ENCODE measurements around the gene STARD10. TPM values are rescaled to one million over a fixed set of nuclear protein-coding genes. Genes with fewer than 3 reads are reported as not detected.

The STARD10 gene
- total RNA-seq, 4 donors from 2014 or later: 39.1 to 103 (median 71.1) TPM

DNA sequence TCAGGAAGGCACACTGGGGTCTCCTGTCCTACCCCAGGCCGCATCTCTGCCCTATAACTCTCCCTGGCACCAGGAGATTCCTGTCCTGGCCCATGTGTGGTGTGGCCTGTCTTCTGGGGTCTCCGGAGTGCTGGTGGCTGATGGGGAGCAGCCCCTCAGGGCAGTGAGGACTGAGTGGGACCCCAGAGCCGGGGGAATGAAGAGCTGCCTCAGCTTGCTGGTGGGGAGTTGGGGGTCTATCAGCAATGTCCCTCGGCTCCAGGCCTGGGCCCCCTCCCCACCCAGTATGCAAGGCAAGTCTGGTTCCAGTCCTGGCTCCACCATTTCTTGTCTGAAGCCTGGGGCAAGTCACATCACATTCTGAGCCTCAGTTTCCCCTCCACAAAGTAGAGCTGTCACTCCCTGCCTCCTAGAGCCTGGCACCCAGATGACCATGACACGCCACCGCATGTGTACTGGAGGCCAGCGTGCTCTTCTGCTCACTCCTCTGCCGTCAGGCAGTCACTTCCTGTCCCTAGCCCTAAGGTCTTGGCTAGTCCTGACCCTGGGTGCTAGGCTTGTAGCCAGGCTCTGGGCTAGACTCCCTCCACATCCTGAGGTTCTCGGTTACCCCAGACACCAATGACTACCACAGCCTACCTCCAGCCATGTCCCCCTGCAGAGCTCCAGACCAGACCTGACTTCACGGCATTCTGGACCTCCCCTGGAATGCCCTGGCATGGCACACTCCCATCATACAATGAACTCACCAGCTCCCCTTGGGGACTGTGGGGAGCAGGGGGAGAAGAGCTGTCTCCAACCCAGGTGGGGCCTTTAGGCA, 54.4 kb downstream of the STARD10 start:
- Histone ChIP-seq H3K27ac (peak overlapping the region in 1 of 4 donors; percentile 35), H3K27me3 (no peaks in the 10 kb centered on the region), H3K4me3 (no peak overlapping the region), H3K4me1 (peaks cover 0 to 7% of the 10 kb centered on the region in 2 donors), H3K36me3 (no peaks in the 10 kb centered on the region), H3K9me3 (no peaks in the 10 kb centered on the region)
- TF ChIP-seq, protein P1, sequence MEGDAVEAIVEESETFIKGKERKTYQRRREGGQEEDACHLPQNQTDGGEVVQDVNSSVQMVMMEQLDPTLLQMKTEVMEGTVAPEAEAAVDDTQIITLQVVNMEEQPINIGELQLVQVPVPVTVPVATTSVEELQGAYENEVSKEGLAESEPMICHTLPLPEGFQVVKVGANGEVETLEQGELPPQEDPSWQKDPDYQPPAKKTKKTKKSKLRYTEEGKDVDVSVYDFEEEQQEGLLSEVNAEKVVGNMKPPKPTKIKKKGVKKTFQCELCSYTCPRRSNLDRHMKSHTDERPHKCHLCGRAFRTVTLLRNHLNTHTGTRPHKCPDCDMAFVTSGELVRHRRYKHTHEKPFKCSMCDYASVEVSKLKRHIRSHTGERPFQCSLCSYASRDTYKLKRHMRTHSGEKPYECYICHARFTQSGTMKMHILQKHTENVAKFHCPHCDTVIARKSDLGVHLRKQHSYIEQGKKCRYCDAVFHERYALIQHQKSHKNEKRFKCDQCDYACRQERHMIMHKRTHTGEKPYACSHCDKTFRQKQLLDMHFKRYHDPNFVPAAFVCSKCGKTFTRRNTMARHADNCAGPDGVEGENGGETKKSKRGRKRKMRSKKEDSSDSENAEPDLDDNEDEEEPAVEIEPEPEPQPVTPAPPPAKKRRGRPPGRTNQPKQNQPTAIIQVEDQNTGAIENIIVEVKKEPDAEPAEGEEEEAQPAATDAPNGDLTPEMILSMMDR (IDR thresholded peaks at IDR 0.05 in 4 of 5, conservative IDR thresholded peaks at IDR 0.05 in 1 of 5): no peak
- TF ChIP-seq POLR2A (IDR thresholded peaks at IDR 0.05): no peak
- intact Hi-C loops (cut with DNase I; ENCODE audit: low total_unique reads) (no loop called here), in situ Hi-C loops (cut with MboI; ENCODE audit: low sequenced_read_pairs in 4 of 4) (no loop called here)
- no peak for ATAC-seq
- DNase-seq: no peak

DNA sequence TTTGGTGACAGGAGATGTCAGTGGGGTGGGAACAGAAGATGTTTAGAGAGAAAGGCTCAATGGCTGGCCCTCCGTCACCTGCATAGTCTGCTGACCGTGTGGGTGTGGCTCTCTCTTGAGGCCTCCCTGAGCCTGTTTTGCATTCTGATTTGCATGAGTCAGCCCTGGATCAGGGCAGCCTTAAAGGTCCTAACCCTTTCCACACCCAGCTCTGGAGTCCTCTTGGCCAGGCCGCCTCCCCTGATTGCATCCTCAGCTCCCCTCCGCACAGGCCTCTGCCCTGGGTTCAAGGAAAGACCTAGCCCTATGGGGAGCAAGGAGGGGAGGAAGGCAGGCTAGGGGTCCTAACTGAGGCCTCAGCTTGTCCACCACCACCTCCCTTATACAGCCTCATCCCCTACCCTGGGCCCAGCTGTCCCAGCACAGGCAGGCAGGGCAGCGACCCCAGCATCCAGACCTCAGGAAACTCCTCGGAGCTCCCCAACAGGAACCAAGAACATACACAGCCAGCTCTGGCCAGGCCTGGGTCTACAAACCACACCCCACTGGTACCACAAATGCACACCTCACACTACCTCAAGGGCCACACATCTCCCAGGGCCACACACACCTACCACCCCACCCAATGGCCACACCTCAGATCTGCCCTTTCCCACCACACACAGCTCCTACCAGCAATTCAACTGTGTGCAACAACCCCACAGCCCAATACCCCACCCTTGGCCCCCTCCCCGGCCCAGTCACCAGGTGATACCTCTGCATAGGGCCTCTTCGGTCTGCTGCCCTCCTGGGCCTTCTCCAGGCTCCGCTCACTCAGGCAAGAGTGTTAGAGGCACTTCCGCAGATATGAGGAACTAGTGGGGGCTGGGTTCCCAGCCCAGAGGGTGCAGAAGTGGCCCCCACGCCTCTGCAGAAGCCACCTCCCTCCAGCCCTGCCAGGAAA, 55.4 kb downstream of the STARD10 start:
- peaks cover 0 to 7% of the 10 kb centered on the region in 2 donors for H3K4me1 ChIP-seq
- peak in 1 of 2 donors; percentile 52 for DNase-seq

DNA sequence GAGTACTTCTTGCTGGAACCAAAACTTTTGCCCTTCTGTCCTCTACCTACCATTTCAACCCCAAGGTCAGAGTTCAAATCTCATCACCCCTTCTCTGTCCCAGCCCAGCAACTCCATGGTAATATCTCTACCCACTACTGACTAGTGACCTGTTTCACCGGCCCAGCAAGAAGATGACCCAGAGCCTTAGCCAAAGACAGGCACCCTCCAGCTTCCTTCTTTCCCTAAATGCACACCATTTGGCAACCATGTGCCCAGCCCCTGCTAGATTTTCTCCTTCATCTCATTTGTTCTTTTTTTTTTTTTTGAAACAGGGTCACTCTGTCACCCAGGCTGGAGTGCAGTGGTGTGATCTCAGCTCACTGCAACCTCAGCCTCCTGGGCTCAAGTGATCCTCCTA, 56.5 kb downstream of the STARD10 start:
- peak overlapping the region in 2 of 4 donors; percentile 46 to 50 for H3K27ac ChIP-seq
- ATAC-seq: no peak
- in situ Hi-C loops (cut with MboI; ENCODE audit: low sequenced_read_pairs in 4 of 4) (no loop called here), intact Hi-C loops (cut with DNase I; ENCODE audit: low total_unique reads) (no loop called here)
- H3K9me3 ChIP-seq: no peaks in the 10 kb centered on the region
- no peaks in the 10 kb centered on the region for H3K27me3 ChIP-seq
- H3K36me3 ChIP-seq: no peaks in the 10 kb centered on the region
- peaks cover 0 to 6% of the 10 kb centered on the region in 2 donors for H3K4me1 ChIP-seq
- no peak overlapping the region for H3K4me3 ChIP-seq
- TF ChIP-seq, protein P1 (IDR thresholded peaks at IDR 0.05 in 4 of 5, conservative IDR thresholded peaks at IDR 0.05 in 1 of 5): no peak
- TF ChIP-seq POLR2A (IDR thresholded peaks at IDR 0.05): no peak
- no peak for DNase-seq

More for the DNA sequence above, 55.4 kb downstream of the STARD10 start:
- peak overlapping the region; percentile 18 to 50 (median 42) for H3K27ac ChIP-seq
- ATAC-seq: peak in 1 of 2 donors; percentile 20
- in situ Hi-C loops (cut with MboI; ENCODE audit: low sequenced_read_pairs in 4 of 4) (no loop called here), intact Hi-C loops (cut with DNase I; ENCODE audit: low total_unique reads) (no loop called here)
- no peaks in the 10 kb centered on the region for H3K36me3 ChIP-seq
- no peaks in the 10 kb centered on the region for H3K27me3 ChIP-seq
- no peaks in the 10 kb centered on the region for H3K9me3 ChIP-seq
- no peak for TF ChIP-seq POLR2A (IDR thresholded peaks at IDR 0.05)
- TF ChIP-seq, protein P1 (IDR thresholded peaks at IDR 0.05 in 4 of 5, conservative IDR thresholded peaks at IDR 0.05 in 1 of 5): no peak
- H3K4me3 ChIP-seq: peak overlapping the region in 1 of 4 donors; percentile 20

DNA sequence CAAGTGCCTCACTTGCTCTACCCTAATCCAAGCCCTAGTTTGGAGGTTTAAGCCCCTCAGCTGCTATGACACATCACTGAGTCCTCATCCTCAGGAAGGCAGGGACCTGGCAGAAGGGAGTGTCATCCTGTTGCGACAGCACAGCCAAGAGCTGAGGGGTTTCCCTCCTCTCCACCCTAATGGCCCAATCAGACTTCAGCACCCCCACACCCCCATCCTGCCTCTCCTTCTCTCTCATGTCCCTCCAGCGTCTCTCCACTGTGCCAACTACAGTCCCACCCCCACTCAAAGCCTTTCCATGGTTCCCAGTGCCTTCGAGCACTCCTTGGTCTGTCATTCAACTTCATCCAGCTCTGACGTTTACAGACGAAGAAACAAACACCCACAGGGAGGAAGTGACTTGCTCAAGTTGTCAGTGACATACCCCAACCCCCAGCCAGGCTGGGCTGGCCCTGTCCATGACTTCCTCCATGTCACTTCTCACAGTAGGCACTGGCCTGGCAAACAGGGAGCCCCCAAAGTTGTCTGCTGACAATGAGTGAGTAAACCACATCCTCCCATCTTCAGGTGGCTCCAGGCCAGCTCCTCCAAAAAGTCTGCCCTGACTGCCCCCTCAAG, 57.3 kb downstream of the STARD10 start:
- intact Hi-C loops (cut with DNase I; ENCODE audit: low total_unique reads): no loop called here

More for the DNA sequence above, 57.3 kb downstream of the STARD10 start:
- no peak for TF ChIP-seq POLR2A (IDR thresholded peaks at IDR 0.05)
- TF ChIP-seq, protein P1 (IDR thresholded peaks at IDR 0.05 in 4 of 5, conservative IDR thresholded peaks at IDR 0.05 in 1 of 5): no peak
- ATAC-seq (peak; percentile 14 to 25), DNase-seq (peak; percentile 50 to 58)
- Histone ChIP-seq H3K27me3 (no peaks in the 10 kb centered on the region), H3K9me3 (no peaks in the 10 kb centered on the region), H3K27ac (peak overlapping the region in 2 of 4 donors; percentile 46 to 50), H3K4me3 (no peak overlapping the region), H3K4me1 (no peaks in the 10 kb centered on the region), H3K36me3 (no peaks in the 10 kb centered on the region)
- in situ Hi-C loops (cut with MboI; ENCODE audit: low sequenced_read_pairs in 4 of 4): no loop called here

Measured in gastrocnemius medialis (tissue), 4 donors.